GM19468 (cell line): Measurements from ENCODE around the gene ACSM6.
"Not testable (repeated sequence)": the region's sequence is repeated elsewhere in the genome, so short reads cannot be mapped to it uniquely, and the experiment has no call there.

ENCODE experiments used
- ATAC-seq: cut with Tn5 transposase; IDR thresholded peaks from one replicate; pipeline ENCODE4 v1.9.1; 2021; ENCODE audit warnings: mild to moderate bottlenecking, moderate library complexity, moderate number of reproducible peaks; ENCODE audit not compliant: unreplicated experiment; ENCODE audit errors: extremely low read depth

The ACSM6 gene

GRCh38 chr10:95193944-95194343 lies at the start of gene ACSM6:
ACSM6 (plus strand) TSS chr10:95194238; CDS start chr10:95194486, 248 bp downstream.
- ATAC-seq = no peak

- no peak for ATAC-seq
Measured at GRCh38 chr10:95168694-95169093, 25.3 kb upstream of the ACSM6 start.

GRCh38 chr10:95169522-95169921 lies 24.5 kb upstream of the ACSM6 start:
- no peak for ATAC-seq

GRCh38 chr10:95170790-95171189 lies 23.2 kb upstream of the ACSM6 start:
- no peak for ATAC-seq

- ATAC-seq = no peak
Measured at GRCh38 chr10:95171336-95171735, 22.7 kb upstream of the ACSM6 start.

GRCh38 chr10:95172851-95173250 lies 21.2 kb upstream of the ACSM6 start:
- ATAC-seq = no peak

GRCh38 chr10:95176101-95176500 lies 17.9 kb upstream of the ACSM6 start:
- no peak for ATAC-seq

- no peak for ATAC-seq
Measured at GRCh38 chr10:95177429-95177828, 16.6 kb upstream of the ACSM6 start.

GRCh38 chr10:95178266-95178665 lies 15.8 kb upstream of the ACSM6 start:
- ATAC-seq = no peak

GRCh38 chr10:95178797-95179196 lies 15.2 kb upstream of the ACSM6 start:
- ATAC-seq = no peak

- ATAC-seq = no peak
Measured at GRCh38 chr10:95181726-95182125, 12.3 kb upstream of the ACSM6 start.

GRCh38 chr10:95183271-95184230 lies 10.5 kb upstream of the ACSM6 start:
- ATAC-seq = peak; percentile 83

GRCh38 chr10:95187617-95188016 lies 6.4 kb upstream of the ACSM6 start:
- no peak for ATAC-seq

GRCh38 chr10:95188593-95188992 lies 5.4 kb upstream of the ACSM6 start:
- no peak for ATAC-seq

GRCh38 chr10:95196046-95196445 lies 2.0 kb downstream of the ACSM6 start:
- no peak for ATAC-seq

GRCh38 chr10:95201736-95202135 lies 7.7 kb downstream of the ACSM6 start:
- no peak for ATAC-seq

- ATAC-seq = not testable (repeated sequence)
Measured at GRCh38 chr10:95202865-95203264, 8.8 kb downstream of the ACSM6 start.

- ATAC-seq = no peak
Measured at GRCh38 chr10:95208702-95209391, 14.8 kb downstream of the ACSM6 start.

GRCh38 chr10:95209509-95210127 lies 15.6 kb downstream of the ACSM6 start:
- no peak for ATAC-seq

- no peak for ATAC-seq
Measured at GRCh38 chr10:95211606-95212279, 17.7 kb downstream of the ACSM6 start.
